H1 (cell line): Measurements from ENCODE around the gene CNBP. TPM values are rescaled to one million over a fixed set of nuclear protein-coding genes. Genes with fewer than 3 reads are reported as not detected.

ENCODE experiments used
- CTCF ChIA-PET: fragments of 300-600 bp; sonication (Branson Sonifier 250); formaldehyde crosslinking; loops from one replicate; lab custom pipeline; 2021; ENCODE audit not compliant: partially characterized antibody; lab: Charles Lee
- POLR2A ChIA-PET: fragments of 300-600 bp; sonication (Branson Sonifier 250); formaldehyde crosslinking; loops from one replicate; lab custom pipeline; 2021; ENCODE audit warnings: inconsistent platforms; ENCODE audit not compliant: partially characterized antibody; lab: Charles Lee
- DNase-seq, 2 experiments: peaks; one replicate each; pipeline versions ENCODE4 v3.0.0 to v3.0.0-alpha.2; 2010 to 2022; ENCODE audit warnings: low spot score in 2 of 2, low read depth in 1 of 2, mixed read lengths in 1 of 2
- FAIRE-seq: peaks from 2 replicates; lab custom pipeline; 2011; peaks lifted over from hg19 to GRCh38; lab: Jason Lieb, UNC
- H2AFZ ChIP-seq: 2 replicates; pipeline ENCODE4 v1.8.1; 2012; ENCODE audit warnings: low read length, inconsistent platforms
- H2AK5ac ChIP-seq: 2 replicates; pipeline ENCODE4 v1.6.1; 2013; ENCODE audit warnings: low read depth, low read length
- H2BK120ac ChIP-seq: replicated peaks from 2 replicates; pipeline ENCODE3; 2013; ENCODE audit warnings: low read depth, low read length, inconsistent platforms
- H2BK12ac ChIP-seq: 2 replicates; pipeline ENCODE4 v1.6.1; 2013; ENCODE audit warnings: low read depth, low read length
- H2BK15ac ChIP-seq: 2 replicates; pipeline ENCODE4 v1.6.1; 2013; ENCODE audit warnings: low read length
- H2BK20ac ChIP-seq: 2 replicates; pipeline ENCODE4 v1.6.1; 2013; ENCODE audit warnings: low read length
- H2BK5ac ChIP-seq: 2 replicates; pipeline ENCODE4 v1.6.1; 2013; ENCODE audit warnings: low read depth, low read length
- H3K14ac ChIP-seq: 2 replicates; pipeline ENCODE4 v1.6.1; 2013; ENCODE audit warnings: inconsistent platforms; ENCODE audit not compliant: insufficient read length
- H3K18ac ChIP-seq: 2 replicates; pipeline ENCODE4 v1.6.1; 2013; ENCODE audit warnings: low read length; ENCODE audit errors: extremely low read depth
- H3K23ac ChIP-seq: 2 replicates; pipeline ENCODE4 v1.6.1; 2013; ENCODE audit warnings: inconsistent platforms; ENCODE audit not compliant: insufficient read length
- H3K23me2 ChIP-seq: 2 replicates; pipeline ENCODE4 v1.6.1; 2013; ENCODE audit warnings: low read depth, low read length
- H3K27ac ChIP-seq: 2 replicates; pipeline ENCODE4 v1.6.1; 2011; ENCODE audit warnings: low read depth, low read length, inconsistent platforms
- H3K27me3 ChIP-seq, 4 experiments: replicated peaks in 1 of 4; 1 replicate in 1 of 4; 2 replicates in 3 of 4; pipeline versions ENCODE4 v1.6.1 to v1.8.1; 2011 to 2013; ENCODE audit warnings: low read length in 3 of 4, mild to moderate bottlenecking in 3 of 4, inconsistent platforms in 2 of 4, mixed read lengths in 2 of 4, moderate library complexity in 1 of 4; ENCODE audit not compliant: control insufficient read depth in 3 of 4, insufficient read depth in 3 of 4; ENCODE audit errors: extremely low read depth in 1 of 4
- H3K36me3 ChIP-seq, 4 experiments: 2 replicates each; pipeline versions ENCODE4 v1.6.1 to v1.8.1; 2011 to 2013; ENCODE audit warnings: mild to moderate bottlenecking in 4 of 4, low read length in 3 of 4, moderate library complexity in 2 of 4, control low read depth in 1 of 4, inconsistent platforms in 1 of 4; ENCODE audit not compliant: insufficient read depth in 4 of 4, control insufficient read depth in 2 of 4
- H3K4ac ChIP-seq: replicated peaks from 2 replicates; pipeline ENCODE3; 2013; ENCODE audit warnings: low read length, low read depth, mixed read lengths, inconsistent platforms; ENCODE audit not compliant: insufficient read length
- H3K4me1 ChIP-seq, 4 experiments: replicated peaks in 1 of 4; 1 replicate in 1 of 4; 2 replicates in 3 of 4; pipeline versions ENCODE4 v1.6.1 to v1.8.1; 2011 to 2013; ENCODE audit warnings: low read length in 3 of 4, inconsistent platforms in 2 of 4, mixed read lengths in 1 of 4; ENCODE audit not compliant: insufficient read depth in 4 of 4, control insufficient read depth in 3 of 4
- H3K4me2 ChIP-seq, 2 experiments: 2 replicates each; pipeline versions ENCODE4 v1.6.1 to v1.8.1; 2011 to 2013; ENCODE audit warnings: low read depth in 2 of 2, low read length in 2 of 2, control low read depth in 1 of 2, inconsistent platforms in 1 of 2, mild to moderate bottlenecking in 1 of 2; ENCODE audit not compliant: insufficient read depth in 1 of 2
- H3K4me3 ChIP-seq, 4 experiments: fragments of 200-600, 300-600 bp in 1 of 4; sonication (generic), shearing (Covaris generic), sonication (Bioruptor Twin) in 1 of 4; 2 replicates each; pipeline versions ENCODE4 v1.5.1 to v1.8.1; 2011 to 2016; ENCODE audit warnings: low read length in 4 of 4, low read depth in 3 of 4, control low read depth in 2 of 4, inconsistent platforms in 2 of 4, mild to moderate bottlenecking in 2 of 4, mixed read lengths in 1 of 4, moderate library complexity in 1 of 4; ENCODE audit not compliant: insufficient read depth in 2 of 4; ENCODE audit errors: extremely low read depth in 1 of 4
- H3K56ac ChIP-seq: replicated peaks from 2 replicates; pipeline ENCODE3; 2013; ENCODE audit warnings: low read depth, mild to moderate bottlenecking, mixed read lengths, low read length, inconsistent platforms; ENCODE audit not compliant: insufficient read length
- H3K79me1 ChIP-seq: 2 replicates; pipeline ENCODE4 v1.6.1; 2013; ENCODE audit warnings: low read depth, low read length, control low read depth
- H3K79me2 ChIP-seq, 2 experiments: 2 replicates each; pipeline versions ENCODE4 v1.6.1 to v1.8.1; 2012 to 2013; ENCODE audit warnings: low read length in 2 of 2, mild to moderate bottlenecking in 2 of 2, inconsistent platforms in 1 of 2; ENCODE audit not compliant: insufficient read depth in 2 of 2, control insufficient read depth in 1 of 2
- H3K9ac ChIP-seq, 4 experiments: replicated peaks in 1 of 4; 1 replicate in 1 of 4; 2 replicates in 3 of 4; pipeline versions ENCODE4 v1.6.1 to v1.8.1; 2011 to 2013; ENCODE audit warnings: low read depth in 3 of 4, low read length in 3 of 4, control low read depth in 2 of 4, mild to moderate bottlenecking in 2 of 4, moderate library complexity in 2 of 4, inconsistent platforms in 1 of 4; ENCODE audit errors: extremely low read depth in 1 of 4
- H3K9me3 ChIP-seq, 2 experiments: 2 replicates each; pipeline versions ENCODE4 v1.6.1 to v1.8.1; 2012 to 2013; ENCODE audit warnings: mild to moderate bottlenecking in 2 of 2, moderate library complexity in 2 of 2, control low read depth in 1 of 2, inconsistent platforms in 1 of 2, low read depth in 1 of 2, low read length in 1 of 2, mixed read lengths in 1 of 2; ENCODE audit not compliant: insufficient read depth in 2 of 2
- H4K20me1 ChIP-seq, 2 experiments: replicated peaks in 1 of 2; 2 replicates each; pipeline versions ENCODE3 to v1.8.1; 2011 to 2013; ENCODE audit warnings: inconsistent platforms in 2 of 2, low read length in 2 of 2, mild to moderate bottlenecking in 1 of 2; ENCODE audit not compliant: insufficient read depth in 2 of 2, control insufficient read depth in 1 of 2
- H4K5ac ChIP-seq: 2 replicates; pipeline ENCODE4 v1.6.1; 2013; ENCODE audit warnings: low read length, low read depth, mixed read lengths, inconsistent platforms; ENCODE audit not compliant: insufficient read length
- H4K8ac ChIP-seq: 2 replicates; pipeline ENCODE4 v1.8.0; 2013; ENCODE audit warnings: mild to moderate bottlenecking, moderate library complexity, low read length, inconsistent platforms; ENCODE audit not compliant: insufficient read depth; ENCODE audit errors: extremely low read depth
- H4K91ac ChIP-seq: replicated peaks from 2 replicates; pipeline ENCODE3; 2013; ENCODE audit warnings: low read length, mixed read lengths, inconsistent platforms; ENCODE audit not compliant: insufficient read length
- BRCA1 ChIP-seq: IDR thresholded peaks from 2 replicates; pipeline ENCODE4 v1.6.1; 2012; ENCODE audit warnings: low read depth, low read length, improper control_type of control experiment
- CBX8 ChIP-seq: fragments of 300-800, 300-1000 bp; sonication (generic); IDR thresholded peaks from 2 replicates; pipeline ENCODE4 v1.7.1; 2016; ENCODE audit warnings: low read depth, low read length, borderline replicate concordance
- CTBP2 ChIP-seq: IDR thresholded peaks from 2 replicates; pipeline ENCODE4 v1.7.0; 2011; ENCODE audit warnings: borderline replicate concordance, mild to moderate bottlenecking, moderate library complexity, mixed read lengths, low read length; ENCODE audit not compliant: insufficient read depth, insufficient read length
- GTF2F1 ChIP-seq: IDR thresholded peaks from 2 replicates; pipeline ENCODE4 v1.6.1; 2012; ENCODE audit warnings: low read depth, low read length, improper control_type of control experiment, borderline replicate concordance
- JUN ChIP-seq: IDR thresholded peaks from 2 replicates; pipeline ENCODE4 v1.6.1; 2011; ENCODE audit warnings: low read depth, mild to moderate bottlenecking, improper control_type of control experiment, low read length
- JUND ChIP-seq: IDR thresholded peaks from 2 replicates; pipeline ENCODE4 v1.6.1; 2011; ENCODE audit warnings: mild to moderate bottlenecking, improper control_type of control experiment, low read length
- MAFK ChIP-seq: IDR thresholded peaks from 2 replicates; pipeline ENCODE4 v1.6.1; 2012; ENCODE audit warnings: low read depth, mild to moderate bottlenecking, improper control_type of control experiment, low read length
- RBBP5 ChIP-seq: IDR thresholded peaks from 2 replicates; pipeline ENCODE4 v1.7.1; 2012; ENCODE audit warnings: low read depth, mild to moderate bottlenecking, inconsistent platforms, low read length, moderate library complexity, borderline replicate concordance
- SAP30 ChIP-seq: fragments of 300-600 bp; sonication (generic); IDR thresholded peaks from 2 replicates; pipeline ENCODE4 v1.7.1; 2012; ENCODE audit warnings: low read length, moderate library complexity, mild to moderate bottlenecking, inconsistent platforms; ENCODE audit not compliant: insufficient read depth, insufficient replicate concordance
- SIRT6 ChIP-seq: IDR thresholded peaks from one replicate; pipeline ENCODE4 v1.7.1; 2012; ENCODE audit warnings: low read length, inconsistent platforms
- SP4 ChIP-seq: IDR thresholded peaks from 2 replicates; pipeline ENCODE4 v1.6.1; 2012; ENCODE audit warnings: low read length, inconsistent platforms
- SUZ12 ChIP-seq: fragments of 200-600 bp; sonication (generic); IDR thresholded peaks from 2 replicates; pipeline ENCODE4 v1.6.1; 2012; ENCODE audit warnings: mild to moderate bottlenecking, inconsistent platforms, low read length, moderate library complexity, mixed read lengths
- WGBS, 2 experiments: shearing (Covaris generic) in 1 of 2; methylation state at CpG; one replicate each; pipeline versions ENCODE4 v1.1.6 to v1.1.7; 2013 to 2015; ENCODE audit warnings: low lambda C conversion rate in 2 of 2, mixed read lengths in 2 of 2, inconsistent platforms in 1 of 2, low coverage in 1 of 2, missing lambda C conversion rate in 1 of 2; ENCODE audit not compliant: insufficient replicate concordance in 2 of 2, insufficient coverage in 1 of 2, insufficient read length in 1 of 2; ENCODE audit errors: extremely low coverage in 1 of 2, missing lambda C conversion rate in 1 of 2; 5-methylcytosine and 5-hydroxymethylcytosine counted together
- polyA plus RNA-seq, 7 experiments: library from polyadenylated mRNA; depleted of rRNA in 3 of 7; stranded (reverse) in 5 of 7; unstranded in 2 of 7; fragments of >200 nt in 5 of 7; fragments of 200-250 nt in 2 of 7; gene quantifications; 1 replicate in 5 of 7; 2 replicates in 1 of 7; 4 replicates in 1 of 7; pipeline versions ENCODE4 v1.2.1 to v1.2.3, GENCODE V29; 2011 to 2013; ENCODE audit warnings: missing spikeins in 2 of 7, mixed read lengths in 2 of 7
- total RNA-seq: library from RNA; stranded (reverse); fragmentation: NEBNext Ultra II Directional; extraction: Animal tissue kit (Norgen Biotek cat#: 25700); gene quantifications from 2 replicates; pipeline ENCODE4 v1.2.1, GENCODE V29; 2021

Gene CNBP
- total and polyA plus RNA-seq, 2 of the 8 experiments (the other 6 are each of a cell fraction or from before 2014, with no cell fraction given): 315 to 371 TPM

DNA sequence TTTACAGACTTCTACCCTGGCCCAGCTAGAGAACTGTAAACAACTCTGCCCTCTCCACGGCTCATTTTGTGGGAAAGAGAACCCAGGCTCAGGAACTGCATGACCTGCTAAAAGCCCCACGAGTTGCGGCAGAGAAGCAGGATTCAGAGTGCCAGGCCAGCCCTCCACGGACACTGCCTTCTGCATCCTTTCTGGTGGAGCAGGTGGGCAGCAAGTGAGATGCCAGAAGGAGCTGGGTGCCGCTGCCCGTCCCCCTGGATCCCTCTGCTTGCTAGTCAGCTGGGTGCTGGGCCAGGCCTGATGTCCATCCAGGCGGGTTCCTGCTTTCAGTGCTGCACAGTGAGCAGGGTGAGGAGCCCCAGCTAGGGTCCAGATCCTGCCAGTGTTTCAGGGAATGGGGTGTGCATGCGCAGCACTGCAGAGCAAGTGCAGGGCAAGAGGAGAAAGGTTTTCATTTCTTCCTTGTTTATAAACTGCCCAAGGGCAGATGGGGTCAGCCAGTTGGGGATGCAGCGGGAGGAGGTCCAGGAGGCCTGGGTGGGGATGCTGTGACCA, 56.9 kb downstream of the CNBP start:
- POLR2A ChIA-PET: interaction anchor here (0.9 to 1.8 kb wide), 2 partner anchors 9 to 36 kb away, joined by 3 to 6 read pairs; no protein-coding TSS in a partner anchor
- WGBS, 2 experiments: 90% methylated on average over 9 of the region's 9 CpGs; no CpG with 5 or more reads in 1 of the 2 experiments
- TF ChIP-seq SAP30: no peak
- no peak for TF ChIP-seq GTF2F1
- no peak for TF ChIP-seq CBX8
- no peak for TF ChIP-seq BRCA1
- no peak for TF ChIP-seq CTBP2
- TF ChIP-seq RBBP5: no peak
- no peak for TF ChIP-seq JUN
- TF ChIP-seq SIRT6: no peak
- no peak for TF ChIP-seq MAFK
- TF ChIP-seq SUZ12: no peak
- no peak for TF ChIP-seq SP4
- TF ChIP-seq JUND: no peak

More for the DNA sequence above, 56.9 kb downstream of the CNBP start:
- no peaks in the 10 kb centered on the region for H3K9me3 ChIP-seq
- H3K4ac ChIP-seq: no peak overlapping the region
- no peak overlapping the region for H2BK15ac ChIP-seq
- no peak overlapping the region for H3K56ac ChIP-seq
- no peaks in the 10 kb centered on the region for H3K79me1 ChIP-seq
- no peak overlapping the region for H2AFZ ChIP-seq
- DNase-seq (no peak), FAIRE-seq (no peak)
- H2BK20ac ChIP-seq: no peak overlapping the region
- H3K36me3 ChIP-seq: peaks cover 4 to 18% (median 13%) of the 10 kb centered on the region in 4 experiments; a peak in 6 of 8 replicates
- no peak overlapping the region for H2BK120ac ChIP-seq
- H3K14ac ChIP-seq: no peak overlapping the region
- no peak overlapping the region for H3K27ac ChIP-seq
- H4K20me1 ChIP-seq: peaks cover 0 to 6% of the 10 kb centered on the region in 2 experiments
- no peak overlapping the region for H3K23ac ChIP-seq
- H2BK12ac ChIP-seq: no peak overlapping the region
- no peak overlapping the region for H4K91ac ChIP-seq
- H3K23me2 ChIP-seq: peaks cover 3% of the 10 kb centered on the region; the same call in 1 of the 2 replicates
- H3K18ac ChIP-seq: no peak overlapping the region
- H3K4me3 ChIP-seq: no peak overlapping the region
- H3K9ac ChIP-seq: no peak overlapping the region
- H3K4me1 ChIP-seq: no peaks in the 10 kb centered on the region; a peak in 1 of 7 replicates
- no peaks in the 10 kb centered on the region for H3K79me2 ChIP-seq
- no peak overlapping the region for H3K4me2 ChIP-seq
- no peak overlapping the region for H4K5ac ChIP-seq
- no peak overlapping the region for H2AK5ac ChIP-seq
- CTCF ChIA-PET: interaction anchor here (0.6 to 1.0 kb wide), 2 partner anchors 10 to 172 kb away, joined by 4 read pairs; no protein-coding TSS in a partner anchor
- H3K27me3 ChIP-seq: no peaks in the 10 kb centered on the region
- no peak overlapping the region for H2BK5ac ChIP-seq
- no peak overlapping the region for H4K8ac ChIP-seq
